ENCODE data around the gene MORC3. TPM values are rescaled to one million over a fixed set of nuclear protein-coding genes. Genes with fewer than 3 reads are reported as not detected.

The MORC3 gene
- total and polyA plus RNA-seq, 9 of the 15 experiments (the other 6 are each of a cell fraction or from before 2014, with no cell fraction given): 12.7 to 53.7 (median 36.0) TPM

GRCh38 chr21:36316872-36317484 lies 3.0 kb upstream of the MORC3 start:
- TF ChIP-seq ZNF354B (CRISPR knock-in tag; IDR thresholded peaks at IDR 0.05) (no peak), NR2C1 (IDR thresholded peaks at IDR 0.05) (no peak), NR2C1 (tag; IDR thresholded peaks at IDR 0.05) (no peak), MAX (CRISPR knock-in tag; IDR thresholded peaks at IDR 0.05) (0 out of 2 replicates have a peak, but pooled peaks have one; percentile 16), DACH1 (IDR thresholded peaks at IDR 0.05; ENCODE audit: partially characterized antibody) (no peak), ZNF121 (CRISPR knock-in tag; conservative IDR thresholded peaks at IDR 0.05) (peak; percentile 62), ZNF277 (CRISPR knock-in tag; IDR thresholded peaks at IDR 0.05; ENCODE audit: borderline replicate concordance) (no peak), HES1 (IDR thresholded peaks at IDR 0.05; ENCODE audit: low read depth) (no peak), SP1 (CRISPR knock-in tag; IDR thresholded peaks at IDR 0.05) (no peak), BRCA1 (IDR thresholded peaks at IDR 0.05) (no peak), BRCA1 (CRISPR knock-in tag; IDR thresholded peaks at IDR 0.05) (no peak), TCFL5 (CRISPR knock-in tag; conservative IDR thresholded peaks at IDR 0.05) (no peak)
- TF ChIP-seq, protein P1, sequence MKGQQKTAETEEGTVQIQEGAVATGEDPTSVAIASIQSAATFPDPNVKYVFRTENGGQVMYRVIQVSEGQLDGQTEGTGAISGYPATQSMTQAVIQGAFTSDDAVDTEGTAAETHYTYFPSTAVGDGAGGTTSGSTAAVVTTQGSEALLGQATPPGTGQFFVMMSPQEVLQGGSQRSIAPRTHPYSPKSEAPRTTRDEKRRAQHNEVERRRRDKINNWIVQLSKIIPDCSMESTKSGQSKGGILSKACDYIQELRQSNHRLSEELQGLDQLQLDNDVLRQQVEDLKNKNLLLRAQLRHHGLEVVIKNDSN (CRISPR knock-in tag; IDR thresholded peaks at IDR 0.05): peak; percentile 18; the same call in 1 of the 2 replicates
- H2AFZ ChIP-seq (ENCODE audit: low read depth, low read length): peak overlapping the region; percentile 62; the same call in 1 of the 2 replicates
- ChIA-PET POLR2A (interaction anchor here (0.6 kb wide), 1 partner anchor 14 kb away, joined by 3 read pairs; no protein-coding TSS in a partner anchor), CTCF (ENCODE audit: low intra/inter-chr PET ratio) (no interaction called here)
- H3K9me1 ChIP-seq (ENCODE audit: control insufficient read depth, insufficient read depth, low read length): no peaks in the 10 kb centered on the region
- in situ Hi-C loops (cut with MboI): no loop called here
- FAIRE-seq: no peak
- intact Hi-C loops (cut with micrococcal nuclease): no loop called here
- H3K4me3 ChIP-seq: no peak overlapping the region
- peaks cover 0 to 11% of the 10 kb centered on the region in 2 experiments; a peak in 1 of 5 replicates for H3K4me1 ChIP-seq (replicated peaks in 1 of 2; ENCODE audit: control insufficient read depth in 2 of 2, insufficient read depth in 2 of 2, low read length in 2 of 2)
- DNase-seq (ENCODE audit: extremely low read depth in 1 of 4, low spot score in 3 of 4): no peak
- H3K9me3 ChIP-seq (replicated peaks; ENCODE audit: control insufficient read depth, insufficient read depth, low read depth, low read length): peaks cover 4% of the 10 kb centered on the region; the same call in 1 of the 2 replicates
- H4K20me1 ChIP-seq (replicated peaks; ENCODE audit: control insufficient read depth, insufficient read depth, low read length): peaks cover 16% of the 10 kb centered on the region
- ATAC-seq: no peak
- BruUV-seq (replicated peaks): no TSS peak
- H3K79me2 ChIP-seq (ENCODE audit: control insufficient read depth, insufficient read depth, low read length): peaks cover 17% of the 10 kb centered on the region
- no peaks in the 10 kb centered on the region for H3K36me3 ChIP-seq (ENCODE audit: control insufficient read depth, insufficient read depth, low read length)
- no peak overlapping the region for H3K4me2 ChIP-seq (ENCODE audit: insufficient read depth, low read length)
- no peak overlapping the region for H3K9ac ChIP-seq (ENCODE audit: insufficient read depth in 1 of 2, low read depth in 2 of 2, low read length in 2 of 2)
- no peak overlapping the region for H3K27ac ChIP-seq (ENCODE audit: extremely low read depth, low read depth, low read length)
- WGBS (ENCODE audit: insufficient coverage, low coverage, missing lambda C conversion rate): 31% methylated on average over 14 of the region's 14 CpGs
- no peaks in the 10 kb centered on the region; a peak in 1 of 5 replicates for H3K27me3 ChIP-seq (ENCODE audit: control insufficient read depth in 2 of 2, insufficient read depth in 2 of 2, low read length in 2 of 2)
